Glomerular visceral epithelial cell (primary cell): ENCODE data around the gene PRR19.
A peak's percentile ranks its signal among the peaks of the same experiment; 100 is the strongest.

Experiments used
- DNase-seq: peaks from one replicate; pipeline ENCODE4 v3.0.0-alpha.2; 2016; ENCODE audit errors: extremely low spot score

PRR19 gene

GRCh38 chr19:42294471-42295137 lies 7.3 kb upstream of the PRR19 start:
- no peak for DNase-seq

- no peak for DNase-seq
Measured at GRCh38 chr19:42295342-42295741, 6.6 kb upstream of the PRR19 start.

- peak; percentile 82 for DNase-seq
Measured at GRCh38 chr19:42295831-42296525, 6.0 kb upstream of the PRR19 start.

GRCh38 chr19:42297039-42297438 lies 4.9 kb upstream of the PRR19 start:
- DNase-seq = no peak

- DNase-seq = no peak
Measured at GRCh38 chr19:42303101-42303464, 1.2 kb downstream of the PRR19 start.

GRCh38 chr19:42303876-42304275 lies 1.9 kb downstream of the PRR19 start:
- DNase-seq = no peak

- DNase-seq = no peak
Measured at GRCh38 chr19:42306646-42307045, 4.7 kb downstream of the PRR19 start.

GRCh38 chr19:42309686-42310085 lies 7.8 kb downstream of the PRR19 start:
- no peak for DNase-seq

- DNase-seq = no peak
Measured at GRCh38 chr19:42311657-42312056, 9.7 kb downstream of the PRR19 start.

GRCh38 chr19:42312370-42312769 lies 10.4 kb downstream of the PRR19 start:
- DNase-seq = no peak

- peak; percentile 54 for DNase-seq
Measured at GRCh38 chr19:42313096-42313839, 11.3 kb downstream of the PRR19 start, which contains the start of gene TMEM145. Gene TMEM145 (plus strand): TSS chr19:42313309. CDS start chr19:42313377, 68 bp downstream.

GRCh38 chr19:42313840-42314755 lies 12.2 kb downstream of the PRR19 start:
- DNase-seq = no peak

GRCh38 chr19:42315024-42315423 lies 13.1 kb downstream of the PRR19 start:
- no peak for DNase-seq

GRCh38 chr19:42316223-42317211 lies 14.6 kb downstream of the PRR19 start:
- DNase-seq = peak; percentile 67

- no peak for DNase-seq
Measured at GRCh38 chr19:42317535-42317934, 15.6 kb downstream of the PRR19 start.

- no peak for DNase-seq
Measured at GRCh38 chr19:42322305-42322704, 20.4 kb downstream of the PRR19 start.

- no peak for DNase-seq
Measured at GRCh38 chr19:42323473-42323851, 21.5 kb downstream of the PRR19 start.

GRCh38 chr19:42323852-42324654 lies 22.1 kb downstream of the PRR19 start:
- DNase-seq = no peak

- DNase-seq = no peak
Measured at GRCh38 chr19:42324655-42325307, 22.8 kb downstream of the PRR19 start.
